GM12878 (cell line): ENCODE data around the gene BTBD6. TPM values are rescaled to one million over a fixed set of nuclear protein-coding genes. Genes with fewer than 3 reads are reported as not detected.

Experiments used
- BCL3 ChIP-seq: IDR thresholded peaks from 2 replicates; pipeline ENCODE4 v1.6.1; 2011; ENCODE audit warnings: borderline replicate concordance, low read depth, mild to moderate bottlenecking, moderate library complexity, low read length; ENCODE audit not compliant: insufficient read depth, poor library complexity, severe bottlenecking
- CHD2 ChIP-seq: IDR thresholded peaks from 2 replicates; pipeline ENCODE4 v1.6.1; 2011; ENCODE audit warnings: low read depth, low read length, improper control_type of control experiment, borderline replicate concordance
- CHD4 ChIP-seq: fragments of 200-600 bp; sonication (generic); IDR thresholded peaks from 2 replicates; pipeline ENCODE4 v1.6.1; 2016; ENCODE audit warnings: mild to moderate bottlenecking
- GABPA ChIP-seq: IDR thresholded peaks from 2 replicates; pipeline ENCODE4 v1.6.1; 2014; ENCODE audit warnings: antibody characterized with exemption, low read depth, mild to moderate bottlenecking, inconsistent platforms
- KLF5 ChIP-seq: fragments of 450-650 bp; IDR thresholded peaks from 2 replicates; pipeline ENCODE4 v1.6.1; 2014; ENCODE audit warnings: mild to moderate bottlenecking; ENCODE audit not compliant: partially characterized antibody
- NFXL1 ChIP-seq: fragments of 450-650 bp; IDR thresholded peaks from 2 replicates; pipeline ENCODE4 v1.6.1; 2017; ENCODE audit warnings: antibody characterized with exemption, mild to moderate bottlenecking, borderline replicate concordance
- NR2C1 ChIP-seq: fragments of 450-650 bp; IDR thresholded peaks from 2 replicates; pipeline ENCODE4 v1.6.1; 2017; ENCODE audit warnings: antibody characterized with exemption, mild to moderate bottlenecking, moderate library complexity
- SMAD1 ChIP-seq: fragments of 450-650 bp; IDR thresholded peaks from 2 replicates; pipeline ENCODE4 v1.6.1; 2018; ENCODE audit warnings: mild to moderate bottlenecking, low read depth; ENCODE audit not compliant: partially characterized antibody
- ZNF687 ChIP-seq: fragments of 450-650 bp; IDR thresholded peaks from 2 replicates; pipeline ENCODE4 v1.6.1; 2017; ENCODE audit warnings: mild to moderate bottlenecking, moderate library complexity
- polyA plus RNA-seq, 11 experiments: library from polyadenylated mRNA; depleted of rRNA in 4 of 11; unstranded in 6 of 11; stranded (reverse) in 5 of 11; fragments of >200 nt; fragmentation: Nextera tagmentation in 4 of 11; fragmentation: Illumina TruSeq in 1 of 11; extraction: Ambion mirVana in 4 of 11; extraction: Trizol in 1 of 11; gene quantifications; 1 replicate in 1 of 11; 2 replicates in 10 of 11; pipeline versions ENCODE4 v1.2.1 to v1.2.3, GENCODE V29; 2011 to 2016; ENCODE audit warnings: inconsistent platforms in 2 of 11, missing spikeins in 2 of 11, low read depth in 1 of 11
- total RNA-seq, 4 experiments: library from RNA; depleted of rRNA in 3 of 4; stranded (reverse); fragments of >200 nt in 3 of 4; fragmentation: Illumina TruSeq in 1 of 4; extraction: Trizol in 1 of 4; gene quantifications; 2 replicates each; pipeline versions ENCODE4 v1.2.1 to v1.2.3, GENCODE V29; 2013 to 2021
- TF ChIP-seq, protein P1 (sequence below): IDR thresholded peaks from 2 replicates; pipeline ENCODE4 v1.6.1; 2012; ENCODE audit warnings: improper control_type of control experiment, low read depth, low read length; ENCODE audit not compliant: insufficient replicate concordance
- TF ChIP-seq, protein P2 (sequence below): fragments of 450-650 bp; IDR thresholded peaks from 2 replicates; pipeline ENCODE4 v1.6.1; 2017; ENCODE audit warnings: borderline replicate concordance
- TF ChIP-seq, protein P3 (sequence below): fragments of 450-650 bp; IDR thresholded peaks from 2 replicates; pipeline ENCODE4 v1.6.1; 2016; ENCODE audit warnings: mild to moderate bottlenecking

The BTBD6 gene
- total and polyA plus RNA-seq, 10 of the 15 experiments (the other 5 are each of a cell fraction or from before 2014, with no cell fraction given) = 1.4 to 36.5 (median 15.8) TPM

- TF ChIP-seq, protein P1, sequence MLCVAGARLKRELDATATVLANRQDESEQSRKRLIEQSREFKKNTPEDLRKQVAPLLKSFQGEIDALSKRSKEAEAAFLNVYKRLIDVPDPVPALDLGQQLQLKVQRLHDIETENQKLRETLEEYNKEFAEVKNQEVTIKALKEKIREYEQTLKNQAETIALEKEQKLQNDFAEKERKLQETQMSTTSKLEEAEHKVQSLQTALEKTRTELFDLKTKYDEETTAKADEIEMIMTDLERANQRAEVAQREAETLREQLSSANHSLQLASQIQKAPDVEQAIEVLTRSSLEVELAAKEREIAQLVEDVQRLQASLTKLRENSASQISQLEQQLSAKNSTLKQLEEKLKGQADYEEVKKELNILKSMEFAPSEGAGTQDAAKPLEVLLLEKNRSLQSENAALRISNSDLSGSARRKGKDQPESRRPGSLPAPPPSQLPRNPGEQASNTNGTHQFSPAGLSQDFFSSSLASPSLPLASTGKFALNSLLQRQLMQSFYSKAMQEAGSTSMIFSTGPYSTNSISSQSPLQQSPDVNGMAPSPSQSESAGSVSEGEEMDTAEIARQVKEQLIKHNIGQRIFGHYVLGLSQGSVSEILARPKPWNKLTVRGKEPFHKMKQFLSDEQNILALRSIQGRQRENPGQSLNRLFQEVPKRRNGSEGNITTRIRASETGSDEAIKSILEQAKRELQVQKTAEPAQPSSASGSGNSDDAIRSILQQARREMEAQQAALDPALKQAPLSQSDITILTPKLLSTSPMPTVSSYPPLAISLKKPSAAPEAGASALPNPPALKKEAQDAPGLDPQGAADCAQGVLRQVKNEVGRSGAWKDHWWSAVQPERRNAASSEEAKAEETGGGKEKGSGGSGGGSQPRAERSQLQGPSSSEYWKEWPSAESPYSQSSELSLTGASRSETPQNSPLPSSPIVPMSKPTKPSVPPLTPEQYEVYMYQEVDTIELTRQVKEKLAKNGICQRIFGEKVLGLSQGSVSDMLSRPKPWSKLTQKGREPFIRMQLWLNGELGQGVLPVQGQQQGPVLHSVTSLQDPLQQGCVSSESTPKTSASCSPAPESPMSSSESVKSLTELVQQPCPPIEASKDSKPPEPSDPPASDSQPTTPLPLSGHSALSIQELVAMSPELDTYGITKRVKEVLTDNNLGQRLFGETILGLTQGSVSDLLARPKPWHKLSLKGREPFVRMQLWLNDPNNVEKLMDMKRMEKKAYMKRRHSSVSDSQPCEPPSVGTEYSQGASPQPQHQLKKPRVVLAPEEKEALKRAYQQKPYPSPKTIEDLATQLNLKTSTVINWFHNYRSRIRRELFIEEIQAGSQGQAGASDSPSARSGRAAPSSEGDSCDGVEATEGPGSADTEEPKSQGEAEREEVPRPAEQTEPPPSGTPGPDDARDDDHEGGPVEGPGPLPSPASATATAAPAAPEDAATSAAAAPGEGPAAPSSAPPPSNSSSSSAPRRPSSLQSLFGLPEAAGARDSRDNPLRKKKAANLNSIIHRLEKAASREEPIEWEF = no peak
- TF ChIP-seq, protein P2, sequence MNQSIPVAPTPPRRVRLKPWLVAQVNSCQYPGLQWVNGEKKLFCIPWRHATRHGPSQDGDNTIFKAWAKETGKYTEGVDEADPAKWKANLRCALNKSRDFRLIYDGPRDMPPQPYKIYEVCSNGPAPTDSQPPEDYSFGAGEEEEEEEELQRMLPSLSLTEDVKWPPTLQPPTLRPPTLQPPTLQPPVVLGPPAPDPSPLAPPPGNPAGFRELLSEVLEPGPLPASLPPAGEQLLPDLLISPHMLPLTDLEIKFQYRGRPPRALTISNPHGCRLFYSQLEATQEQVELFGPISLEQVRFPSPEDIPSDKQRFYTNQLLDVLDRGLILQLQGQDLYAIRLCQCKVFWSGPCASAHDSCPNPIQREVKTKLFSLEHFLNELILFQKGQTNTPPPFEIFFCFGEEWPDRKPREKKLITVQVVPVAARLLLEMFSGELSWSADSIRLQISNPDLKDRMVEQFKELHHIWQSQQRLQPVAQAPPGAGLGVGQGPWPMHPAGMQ = no peak
- TF ChIP-seq SMAD1 (no peak), NFXL1 (no peak), BCL3 (no peak), GABPA (no peak), CHD2 (no peak), KLF5 (no peak), CHD4 (no peak), ZNF687 (no peak), NR2C1 (no peak)
- TF ChIP-seq, protein P3, sequence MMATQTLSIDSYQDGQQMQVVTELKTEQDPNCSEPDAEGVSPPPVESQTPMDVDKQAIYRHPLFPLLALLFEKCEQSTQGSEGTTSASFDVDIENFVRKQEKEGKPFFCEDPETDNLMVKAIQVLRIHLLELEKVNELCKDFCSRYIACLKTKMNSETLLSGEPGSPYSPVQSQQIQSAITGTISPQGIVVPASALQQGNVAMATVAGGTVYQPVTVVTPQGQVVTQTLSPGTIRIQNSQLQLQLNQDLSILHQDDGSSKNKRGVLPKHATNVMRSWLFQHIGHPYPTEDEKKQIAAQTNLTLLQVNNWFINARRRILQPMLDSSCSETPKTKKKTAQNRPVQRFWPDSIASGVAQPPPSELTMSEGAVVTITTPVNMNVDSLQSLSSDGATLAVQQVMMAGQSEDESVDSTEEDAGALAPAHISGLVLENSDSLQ = no peak
- TF ChIP-seq, all 136 proteins: peak for 0
Observed at GRCh38 chr14:105226198-105226597, 22.1 kb upstream of the BTBD6 start (continued).
